HG03108 (cell line): ENCODE measurements around the gene WDFY2.

ENCODE experiments used
- ATAC-seq: cut with Tn5 transposase; IDR thresholded peaks from one replicate; pipeline ENCODE4 v1.9.1; 2021; ENCODE audit warnings: moderate library complexity; ENCODE audit not compliant: unreplicated experiment

Gene WDFY2

DNA sequence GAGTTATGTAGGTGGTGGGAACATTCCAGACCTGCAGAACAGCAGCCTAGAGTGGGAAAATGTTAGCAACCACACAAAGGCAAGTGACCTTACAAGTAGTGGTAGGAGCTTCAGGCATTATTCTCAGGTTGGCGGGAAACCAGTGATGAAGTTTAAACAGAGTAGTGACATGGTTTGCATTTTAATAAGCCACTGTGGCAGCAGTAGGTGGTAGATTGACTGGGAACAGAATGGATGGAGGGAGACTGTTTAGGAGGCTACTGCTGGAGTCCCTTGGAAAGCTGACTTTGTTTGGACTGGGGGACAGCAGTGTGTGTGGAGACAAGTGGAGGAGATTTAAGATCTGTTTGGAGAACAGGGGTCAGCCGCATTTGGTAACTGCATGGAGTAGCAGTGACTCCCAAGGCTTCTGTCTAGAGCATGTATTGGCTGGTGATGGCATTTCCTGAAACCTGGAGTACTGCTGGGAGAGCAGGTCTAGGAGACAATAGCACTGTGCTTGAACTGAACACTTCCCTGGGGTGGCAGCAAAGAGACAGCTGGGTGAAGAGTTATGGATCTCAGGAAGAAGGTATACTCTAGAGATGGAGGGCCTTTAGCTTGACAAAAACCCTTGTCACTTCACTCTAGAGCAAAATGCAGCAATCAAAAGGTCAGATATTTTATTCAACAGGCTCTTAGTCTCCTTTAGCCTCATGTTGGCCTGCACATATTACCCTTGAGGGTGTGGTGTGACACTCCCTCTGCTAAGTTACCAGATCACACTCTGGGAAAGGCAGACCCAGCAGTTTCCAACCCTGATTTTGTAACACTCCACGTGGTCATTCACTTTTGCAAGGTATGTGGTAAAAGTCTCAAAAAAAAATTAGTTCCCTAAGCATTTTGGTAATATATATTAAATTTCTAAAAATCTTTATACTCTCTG is 149.4 kb downstream of the WDFY2 start:
- ATAC-seq = no peak

- ATAC-seq = no peak
Measured at GRCh38 chr13:51734786-51735185, 150.5 kb downstream of the WDFY2 start.

DNA sequence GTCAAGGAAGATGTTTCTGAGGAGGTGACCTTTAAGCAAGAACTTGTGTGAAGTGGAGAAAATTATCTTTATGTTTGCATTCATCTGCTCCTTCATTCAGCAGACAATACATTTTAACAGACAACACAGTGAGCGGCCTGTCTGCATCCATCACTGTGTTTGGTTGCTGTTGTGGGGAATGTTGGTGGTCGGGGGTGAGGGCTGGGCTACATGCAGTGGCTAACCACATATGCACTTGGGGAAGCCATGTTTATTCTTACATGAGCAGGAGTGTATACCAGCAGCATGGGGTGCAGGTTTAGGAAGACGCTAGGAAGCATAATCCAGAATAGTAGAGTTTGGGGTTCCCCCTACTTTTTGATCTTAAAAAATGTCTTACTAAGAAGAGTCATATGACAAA is 153.3 kb downstream of the WDFY2 start:
- ATAC-seq = no peak

- ATAC-seq = no peak
Measured at GRCh38 chr13:51738226-51738905, 154.1 kb downstream of the WDFY2 start.

- no peak for ATAC-seq
Measured at GRCh38 chr13:51739027-51739764, 154.9 kb downstream of the WDFY2 start.

- no peak for ATAC-seq
Measured at GRCh38 chr13:51740698-51741097, 156.4 kb downstream of the WDFY2 start.

GRCh38 chr13:51742031-51742430 is 157.8 kb downstream of the WDFY2 start:
- ATAC-seq = no peak

- ATAC-seq = no peak
Measured at GRCh38 chr13:51742611-51743010, 158.3 kb downstream of the WDFY2 start.

DNA sequence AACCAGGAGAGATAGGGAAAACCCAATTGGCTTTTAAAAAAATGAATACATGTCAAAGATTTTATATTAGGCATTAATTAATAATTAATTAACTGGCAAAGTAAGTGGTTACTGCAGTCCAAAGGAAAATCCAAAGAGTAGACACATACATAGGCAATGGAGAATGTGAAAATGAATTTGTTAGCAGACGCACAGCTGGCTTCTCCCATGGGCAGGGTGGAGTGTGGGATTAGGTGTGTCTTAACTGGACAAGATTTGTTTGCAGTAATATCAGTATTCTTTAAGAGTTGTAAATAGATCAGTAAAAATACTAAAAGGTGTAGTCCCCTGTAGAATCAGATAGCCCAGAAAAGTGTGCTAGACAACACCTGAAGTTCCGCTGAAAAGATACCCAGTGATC is 161.0 kb downstream of the WDFY2 start:
- ATAC-seq = no peak

GRCh38 chr13:51746802-51747201 is 162.5 kb downstream of the WDFY2 start:
- no peak for ATAC-seq

DNA sequence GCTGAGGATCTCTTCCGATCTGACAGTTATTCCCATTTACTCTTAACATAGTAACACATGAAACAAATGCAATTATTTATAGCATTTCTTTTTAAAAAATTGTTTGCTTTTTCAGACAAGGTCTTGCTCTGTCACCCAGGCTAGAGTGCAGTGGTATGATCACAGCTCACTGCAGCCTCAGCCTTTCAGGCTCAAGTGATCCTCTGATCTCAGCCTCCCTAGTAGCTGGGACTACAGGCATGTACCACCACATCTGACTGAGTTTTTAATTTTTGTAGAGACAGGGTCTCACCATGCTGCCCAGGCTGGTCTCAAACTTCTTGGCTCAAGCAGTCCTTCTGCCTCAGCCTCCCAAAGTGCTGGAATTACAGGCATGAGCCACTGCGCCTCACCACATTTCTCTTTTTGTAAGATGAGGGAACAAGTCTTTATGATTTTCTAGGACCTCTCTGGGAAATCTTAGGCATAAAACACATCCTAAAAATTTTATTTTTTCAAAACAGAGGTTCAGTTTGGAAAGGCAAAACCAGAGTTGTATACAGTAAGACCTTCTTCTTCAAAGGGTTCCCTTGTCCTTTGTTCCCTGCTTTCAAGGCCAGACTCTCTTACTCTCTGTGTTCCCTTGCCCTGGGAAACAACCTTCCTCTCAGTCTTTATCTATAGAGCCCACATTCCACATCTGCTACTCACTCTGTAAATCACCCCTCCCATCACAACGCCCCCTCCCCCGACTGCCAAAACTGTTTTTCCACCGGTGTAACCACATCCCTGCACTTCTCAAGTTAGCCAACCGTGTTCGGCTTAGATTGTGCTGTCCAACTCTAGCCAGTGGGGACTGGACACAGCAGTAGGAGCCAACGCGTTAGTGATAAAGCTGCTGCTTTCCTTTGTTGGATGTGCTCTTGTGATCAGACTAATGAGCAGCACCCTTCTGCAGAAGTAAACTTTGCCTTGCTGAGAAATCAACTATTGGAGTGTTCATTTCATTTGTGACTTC is 163.5 kb downstream of the WDFY2 start:
- no peak for ATAC-seq

GRCh38 chr13:51756651-51757050 is 172.4 kb downstream of the WDFY2 start:
- ATAC-seq = no peak

DNA sequence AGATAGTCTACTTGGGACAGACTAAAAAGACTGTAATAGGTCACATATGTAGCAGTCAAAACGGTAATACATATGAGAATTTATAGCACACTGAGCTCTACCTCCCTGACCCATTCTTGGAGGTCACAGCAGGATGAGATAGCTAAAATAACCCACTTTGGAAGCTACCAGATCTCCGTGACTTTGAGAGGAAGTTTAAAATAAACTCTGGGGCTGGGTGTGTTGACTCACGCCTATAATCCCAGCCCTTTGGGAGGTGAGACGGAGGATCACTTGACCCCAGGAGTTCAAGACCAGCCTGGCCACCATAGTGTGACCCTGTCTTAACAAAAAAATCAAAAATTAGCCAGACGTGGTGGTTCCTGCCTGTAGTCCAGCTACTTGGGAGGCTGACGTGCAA is 174.4 kb downstream of the WDFY2 start:
- ATAC-seq = no peak

DNA sequence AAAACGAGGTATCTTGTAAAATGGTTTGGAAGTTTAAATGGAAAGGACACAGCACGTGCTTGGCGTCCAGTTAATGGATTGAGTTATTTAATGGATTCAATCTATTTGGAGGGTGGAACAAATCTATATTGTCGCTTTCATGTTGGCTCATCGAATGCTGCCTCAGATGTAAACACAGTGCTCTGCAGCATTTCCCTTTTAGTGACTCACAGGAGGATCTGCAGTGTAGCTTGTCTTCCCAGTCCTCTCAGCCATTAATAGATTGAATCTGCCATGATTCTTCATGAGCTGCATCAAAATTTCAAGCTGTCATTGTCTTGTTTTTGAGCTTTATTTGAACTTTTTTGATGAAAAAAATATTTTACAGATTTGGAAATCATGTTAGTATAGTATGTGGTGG is 175.0 kb downstream of the WDFY2 start:
- no peak for ATAC-seq

GRCh38 chr13:51760592-51760991 is 176.3 kb downstream of the WDFY2 start:
- ATAC-seq = no peak

- no peak for ATAC-seq
Measured at GRCh38 chr13:51761643-51762350, 177.5 kb downstream of the WDFY2 start.

DNA sequence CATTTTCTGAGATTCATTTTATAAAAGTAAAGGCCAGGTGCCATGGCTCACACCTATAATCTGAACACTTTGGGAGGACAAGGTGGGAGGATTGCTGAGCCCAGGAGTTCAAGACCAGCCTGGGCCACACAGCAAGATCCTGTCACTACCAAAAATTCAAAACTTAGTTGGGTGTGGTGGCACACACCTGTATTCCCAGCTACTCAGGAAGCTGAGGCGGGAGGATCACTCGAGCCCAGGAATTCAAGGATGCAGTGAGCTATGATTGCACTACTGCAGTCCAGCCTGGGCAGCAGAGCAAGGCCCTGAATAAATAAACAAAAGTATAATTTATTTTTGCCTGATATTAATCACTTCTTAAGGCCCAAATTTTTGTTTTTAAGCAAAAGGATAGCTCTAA is 179.2 kb downstream of the WDFY2 start:
- no peak for ATAC-seq

DNA sequence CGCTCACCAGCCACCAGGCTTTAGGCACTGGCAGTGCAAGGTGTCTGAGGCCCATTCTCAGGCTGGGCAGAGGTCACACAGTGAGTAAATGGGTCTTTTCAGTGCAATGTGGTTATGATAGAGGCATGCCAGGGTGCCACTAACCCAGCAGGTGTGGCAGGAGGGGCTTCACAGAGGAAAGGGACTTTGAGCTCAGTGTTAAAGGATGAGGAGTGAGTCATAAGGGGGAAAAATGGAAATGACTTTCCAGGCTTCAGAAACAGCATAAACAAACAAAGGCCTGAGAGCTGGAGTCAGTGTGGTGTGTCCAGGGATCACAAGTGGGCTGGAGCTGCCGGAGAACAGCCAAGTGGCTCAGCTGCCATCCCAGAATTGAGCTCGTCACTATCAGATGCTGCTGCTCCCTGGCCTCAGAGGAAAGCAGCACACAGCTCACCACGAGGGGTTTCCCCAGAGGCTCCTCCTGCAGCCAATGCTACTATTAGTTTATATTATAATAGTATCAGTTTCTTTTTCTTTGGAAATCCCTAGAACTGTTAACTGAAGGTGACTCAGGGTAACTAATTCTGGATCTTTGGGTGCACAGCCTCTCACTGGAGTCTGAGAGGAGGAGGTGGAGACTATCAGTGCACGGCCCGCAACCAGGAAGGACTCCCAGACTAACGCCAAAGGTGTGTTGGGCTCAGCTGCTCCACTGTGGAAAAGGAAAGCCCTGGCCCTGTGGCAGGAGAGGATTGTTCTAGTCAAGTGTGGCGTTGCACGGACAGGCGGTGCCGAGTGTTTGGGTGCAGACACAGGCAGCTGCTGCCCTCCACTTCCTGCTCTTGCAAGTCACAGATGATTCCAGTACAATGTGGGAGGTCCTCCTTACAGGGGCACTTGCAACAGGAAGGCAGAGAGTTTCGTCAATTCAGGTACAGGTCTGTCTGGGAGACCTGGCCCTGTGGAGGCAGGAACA is 180.2 kb downstream of the WDFY2 start:
- peak; percentile 82 for ATAC-seq

DNA sequence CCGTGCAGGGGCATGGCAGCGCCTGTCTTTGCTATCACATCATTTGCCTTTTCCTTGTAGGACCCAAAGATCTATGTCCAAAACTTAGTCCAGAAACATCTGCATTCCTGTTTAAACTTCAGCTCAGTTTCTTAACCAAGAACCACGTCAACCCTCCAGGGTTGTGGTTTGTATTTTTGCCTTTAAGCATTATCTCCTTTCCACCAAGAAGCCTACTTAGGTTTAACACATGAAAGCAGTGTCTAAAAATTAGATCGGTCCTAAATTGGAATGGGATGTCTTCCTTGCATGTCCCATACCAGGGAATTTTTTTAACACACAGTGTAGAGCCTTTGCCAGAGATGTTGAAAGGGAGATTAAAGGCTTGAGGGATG is 180.9 kb downstream of the WDFY2 start:
- no peak for ATAC-seq
